Measurements from ENCODE around the gene TMEM59.

The TMEM59 gene

GRCh38 chr1:54011316-54012007 is 41.5 kb downstream of the TMEM59 start:
- Histone ChIP-seq H3K36me3 (ENCODE audit: control insufficient read depth in 2 of 2, insufficient read depth in 1 of 2, low read length in 2 of 2) (no peaks in the 10 kb centered on the region), H3K27ac (ENCODE audit: extremely low read depth, low read depth, low read length) (no peak overlapping the region), H3K4me3 (ENCODE audit: low read depth, low read length) (no peak overlapping the region), H3K9me3 (ENCODE audit: control insufficient read depth, insufficient read depth, low read depth, low read length) (no peaks in the 10 kb centered on the region), H3K4me1 (ENCODE audit: control insufficient read depth, insufficient read depth, low read length) (peaks cover 3% of the 10 kb centered on the region)
- TF ChIP-seq ZNF362 (tag by site-specific recombination; IDR thresholded peaks at IDR 0.05) = no peak
- TF ChIP-seq ZNF629 (tag by site-specific recombination; IDR thresholded peaks at IDR 0.05) = no peak
- TF ChIP-seq ZBTB20 (tag by site-specific recombination; IDR thresholded peaks at IDR 0.05) = no peak
- no peak for TF ChIP-seq HOXD13 (CRISPR knock-in tag; IDR thresholded peaks at IDR 0.05; ENCODE audit: borderline replicate concordance)
- TF ChIP-seq ZNF521 (tag by site-specific recombination; IDR thresholded peaks at IDR 0.05) = no peak
- no peak for TF ChIP-seq SETDB1 (IDR thresholded peaks at IDR 0.05; ENCODE audit: insufficient read length, low read length)
- no peak for TF ChIP-seq ZEB2 (tag by site-specific recombination; IDR thresholded peaks at IDR 0.05)
- TF ChIP-seq ZNF114 (tag by site-specific recombination; IDR thresholded peaks at IDR 0.05) = no peak
- no peak for TF ChIP-seq ZNF155 (tag by site-specific recombination; IDR thresholded peaks at IDR 0.05)
- TF ChIP-seq ZNF184 (tag by site-specific recombination; IDR thresholded peaks at IDR 0.05) = no peak
- no peak for TF ChIP-seq HOXA7 (CRISPR knock-in tag; IDR thresholded peaks at IDR 0.05; ENCODE audit: borderline replicate concordance)
- no peak for TF ChIP-seq OSR2 (tag by site-specific recombination; IDR thresholded peaks at IDR 0.05)
- no peak for TF ChIP-seq ZBTB48 (tag by site-specific recombination; IDR thresholded peaks at IDR 0.05)
- POLR2A ChIA-PET = no interaction called here
- CTCF ChIA-PET = interaction anchor here (0.6 kb wide), 1 partner anchor 52 kb away, joined by 3 read pairs; no protein-coding TSS in a partner anchor

GRCh38 chr1:54010415-54011117 is 42.4 kb downstream of the TMEM59 start:
- Histone ChIP-seq H3K36me3 (ENCODE audit: control insufficient read depth in 2 of 2, insufficient read depth in 1 of 2, low read length in 2 of 2) (no peaks in the 10 kb centered on the region), H3K4me1 (ENCODE audit: control insufficient read depth, insufficient read depth, low read length) (no peaks in the 10 kb centered on the region), H3K9me3 (ENCODE audit: control insufficient read depth, insufficient read depth, low read depth, low read length) (no peaks in the 10 kb centered on the region), H3K4me3 (ENCODE audit: low read depth, low read length) (no peak overlapping the region), H3K27ac (ENCODE audit: extremely low read depth, low read depth, low read length) (no peak overlapping the region)
- ChIA-PET POLR2A (no interaction called here), CTCF (no interaction called here)
- no peak for TF ChIP-seq ZNF248 (tag by site-specific recombination; IDR thresholded peaks at IDR 0.05)
- TF ChIP-seq REST (tag by site-specific recombination; IDR thresholded peaks at IDR 0.05) = peak; percentile 75

- Histone ChIP-seq H3K36me3 (ENCODE audit: control insufficient read depth in 2 of 2, insufficient read depth in 1 of 2, low read length in 2 of 2) (no peaks in the 10 kb centered on the region), H3K4me3 (ENCODE audit: low read depth, low read length) (no peak overlapping the region), H3K27ac (ENCODE audit: extremely low read depth, low read depth, low read length) (no peak overlapping the region), H3K4me1 (ENCODE audit: control insufficient read depth, insufficient read depth, low read length) (no peaks in the 10 kb centered on the region), H3K9me3 (ENCODE audit: control insufficient read depth, insufficient read depth, low read depth, low read length) (no peaks in the 10 kb centered on the region)
- CTCF ChIA-PET = interaction anchor here (0.6 kb wide), 1 partner anchor 50 kb away, joined by 3 read pairs; no protein-coding TSS in a partner anchor
- TF ChIP-seq ZNF664 (tag by site-specific recombination; IDR thresholded peaks at IDR 0.05) = no peak
- TF ChIP-seq GLIS2 (tag by site-specific recombination; IDR thresholded peaks at IDR 0.05) = no peak
- no peak for TF ChIP-seq HIC1 (tag by site-specific recombination; IDR thresholded peaks at IDR 0.05)
- TF ChIP-seq ZNF121 (tag by site-specific recombination; IDR thresholded peaks at IDR 0.05) = no peak
- no peak for TF ChIP-seq ZNF747 (tag by site-specific recombination; IDR thresholded peaks at IDR 0.05)
- TF ChIP-seq ZNF514 (tag by site-specific recombination; IDR thresholded peaks at IDR 0.05) = no peak
- no peak for TF ChIP-seq ZNF488 (tag by site-specific recombination; IDR thresholded peaks at IDR 0.05)
- TF ChIP-seq ZNF501 (tag by site-specific recombination; IDR thresholded peaks at IDR 0.05) = no peak
- POLR2A ChIA-PET = no interaction called here
Measured at GRCh38 chr1:54009406-54009805, 43.6 kb downstream of the TMEM59 start.

All from HEK293 (cell line).